ENCODE data around the gene SORCS2. TPM values are rescaled to one million over a fixed set of nuclear protein-coding genes. Genes with fewer than 3 reads are reported as not detected.

Gene SORCS2
- total and polyA plus RNA-seq, 2 of the 4 experiments (the other 2 are of a cell fraction): 0.36 to 0.62 TPM

GRCh38 chr4:7673121-7673520 lies 480.8 kb downstream of the SORCS2 start:
- H2AFZ ChIP-seq (replicated peaks; ENCODE audit: low read length, poor library complexity): no peak overlapping the region
- no peaks in the 10 kb centered on the region for H3K9me1 ChIP-seq (ENCODE audit: insufficient read depth, low read length)
- H3K27me3 ChIP-seq (ENCODE audit: control insufficient read depth, insufficient read depth, low read length): peaks cover 33% of the 10 kb centered on the region
- in situ Hi-C loops (cut with MboI; ENCODE audit: low sequenced_read_pairs): no loop called here
- dilution Hi-C loops (cut with HindIII; ENCODE audit: low sequenced_read_pairs, unreplicated experiment): no loop called here
- WGBS, 2 experiments (ENCODE audit: extremely low coverage in 2 of 2, insufficient read length in 1 of 2): 93% methylated on average over 2 of the region's 9 CpGs; no CpG with 5 or more reads in 1 of the 2 experiments
- no peak for TF ChIP-seq USF2 (IDR thresholded peaks at IDR 0.05; ENCODE audit: low read depth, low read length)
- no peak for TF ChIP-seq MAFK (IDR thresholded peaks at IDR 0.05; ENCODE audit: low read depth, low read length)
- no peak for TF ChIP-seq MXI1 (IDR thresholded peaks at IDR 0.05; ENCODE audit: borderline replicate concordance, low read depth, low read length)
- TF ChIP-seq RCOR1 (IDR thresholded peaks at IDR 0.05; ENCODE audit: insufficient replicate concordance, low read length): no peak
- no peak for TF ChIP-seq RFX5 (IDR thresholded peaks at IDR 0.05; ENCODE audit: low read depth, low read length)
- TF ChIP-seq BHLHE40 (IDR thresholded peaks at IDR 0.05; ENCODE audit: low read depth, low read length): no peak
- TF ChIP-seq NFE2L2 (IDR thresholded peaks at IDR 0.05; ENCODE audit: low read depth, low read length): no peak
- no peak for TF ChIP-seq ELK1 (IDR thresholded peaks at IDR 0.05; ENCODE audit: borderline replicate concordance, low read depth, low read length)
- no peak for TF ChIP-seq RAD21 (IDR thresholded peaks at IDR 0.05; ENCODE audit: low read length)
- ChIA-PET POLR2A (ENCODE audit: unreplicated experiment) (no interaction called here), CTCF (no interaction called here)
- no peak overlapping the region for H2AK5ac ChIP-seq (ENCODE audit: low read depth, low read length)
- H3K36me3 ChIP-seq (ENCODE audit: control insufficient read depth, insufficient read depth, low read length): no peaks in the 10 kb centered on the region
- H2BK5ac ChIP-seq (ENCODE audit: low read depth, low read length, poor library complexity, severe bottlenecking): no peak overlapping the region
- no peak overlapping the region for H4K5ac ChIP-seq (ENCODE audit: low read depth, low read length)
- H3K18ac ChIP-seq (ENCODE audit: low read depth, low read length): no peak overlapping the region
- BruUV-seq (replicated peaks): no TSS peak
- no peak overlapping the region for H3K4ac ChIP-seq (ENCODE audit: low read depth, low read length)
- no peak overlapping the region for H3K4me3 ChIP-seq (ENCODE audit: insufficient read depth, low read depth, low read length)
- no peak overlapping the region for H2BK20ac ChIP-seq (ENCODE audit: low read depth, low read length)
- no peaks in the 10 kb centered on the region for H4K20me1 ChIP-seq (ENCODE audit: insufficient read depth, low read length)
- no peak overlapping the region for H2AK9ac ChIP-seq (replicated peaks; ENCODE audit: low read depth, low read length, poor library complexity)
- no peak overlapping the region for H2BK15ac ChIP-seq (ENCODE audit: low read depth, low read length)
- DNase-seq (peak; percentile 18), ATAC-seq (ENCODE audit: low read depth) (no peak)
- 0 out of 2 replicates have a peak, but pooled peaks cover 2% of the 10 kb centered on the region for H3K9me3 ChIP-seq (ENCODE audit: control insufficient read depth, insufficient read depth, low read length)
- no peak overlapping the region for H3K27ac ChIP-seq (ENCODE audit: insufficient read depth, low read length)
- H3K56ac ChIP-seq (ENCODE audit: extremely low read depth, insufficient read depth, low read length): no peak overlapping the region
- no peak overlapping the region for H3K4me2 ChIP-seq (ENCODE audit: low read depth, low read length)
- no peak overlapping the region for H2BK120ac ChIP-seq (ENCODE audit: low read depth, low read length)
- no peaks in the 10 kb centered on the region for H3K79me1 ChIP-seq (ENCODE audit: low read depth in 1 of 2, low read length in 2 of 2)
- no peak overlapping the region for H3K9ac ChIP-seq (ENCODE audit: low read depth, low read length)
- no peak overlapping the region for H4K8ac ChIP-seq (ENCODE audit: low read depth in 2 of 2, low read length in 2 of 2)
- H3K4me1 ChIP-seq (ENCODE audit: control insufficient read depth, insufficient read depth, low read length): no peaks in the 10 kb centered on the region
- H4K91ac ChIP-seq (ENCODE audit: insufficient read depth, low read depth, low read length): no peak overlapping the region
- intact Hi-C loops (cut with micrococcal nuclease): no loop called here
- no peak overlapping the region for H3K23ac ChIP-seq (ENCODE audit: low read depth, low read length)
- H3K14ac ChIP-seq (replicated peaks; ENCODE audit: low read depth, low read length): no peak overlapping the region
